NCI-H2196 treated with DMSO at 0.1 percent for 48 hours (cell line): ENCODE measurements around the gene CEP19.

ENCODE experiments used
- DNase-seq: peaks from one replicate; lab custom pipeline; 2025; ENCODE audit not compliant: unreplicated experiment; lab: John Stamatoyannopoulos, UW

CEP19 gene

GRCh38 chr3:196667056-196667825 lies 44.8 kb downstream of the CEP19 start:
- no peak for DNase-seq

DNA sequence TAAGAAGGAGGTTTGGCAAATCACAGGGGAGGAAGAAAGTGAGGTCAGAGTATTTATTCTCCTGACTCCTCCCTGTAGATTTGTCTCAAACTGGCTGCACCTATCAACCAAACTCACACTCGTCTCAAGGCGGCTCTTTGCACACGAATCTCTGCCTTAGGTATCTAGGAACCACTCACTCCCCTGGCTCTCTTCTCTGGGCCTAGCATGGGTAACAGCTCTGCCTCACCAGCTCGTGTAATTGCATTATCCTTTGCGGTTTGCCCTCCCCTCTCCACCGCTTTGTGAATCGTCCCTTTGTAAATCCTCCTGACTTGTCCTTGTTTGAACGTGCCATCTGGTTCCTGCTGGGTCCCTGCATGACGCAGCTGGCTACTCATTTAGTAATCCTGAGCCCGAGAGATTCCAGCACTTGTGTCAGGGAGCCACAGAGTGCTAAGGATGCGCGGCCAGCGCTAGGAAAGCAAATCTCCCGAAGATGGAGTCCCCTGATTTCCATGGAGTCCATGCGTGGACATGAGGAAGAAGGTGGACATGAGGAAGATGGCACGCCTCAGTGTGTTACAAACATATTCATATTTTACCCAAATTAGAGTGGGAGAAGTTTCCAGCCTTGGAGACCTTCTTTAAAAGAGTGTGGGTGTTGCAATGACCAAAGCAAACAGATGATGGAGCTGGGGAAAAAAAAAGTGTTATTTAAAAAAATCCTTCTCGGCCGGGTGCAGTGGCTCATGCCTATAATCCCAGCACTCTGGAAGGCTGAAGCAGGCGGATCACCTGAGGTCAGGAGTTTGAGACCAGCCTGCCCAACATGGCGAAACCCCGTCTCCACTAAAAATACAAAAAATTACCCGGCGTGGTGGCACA lies 45.8 kb downstream of the CEP19 start:
- DNase-seq: peak; percentile 84

DNA sequence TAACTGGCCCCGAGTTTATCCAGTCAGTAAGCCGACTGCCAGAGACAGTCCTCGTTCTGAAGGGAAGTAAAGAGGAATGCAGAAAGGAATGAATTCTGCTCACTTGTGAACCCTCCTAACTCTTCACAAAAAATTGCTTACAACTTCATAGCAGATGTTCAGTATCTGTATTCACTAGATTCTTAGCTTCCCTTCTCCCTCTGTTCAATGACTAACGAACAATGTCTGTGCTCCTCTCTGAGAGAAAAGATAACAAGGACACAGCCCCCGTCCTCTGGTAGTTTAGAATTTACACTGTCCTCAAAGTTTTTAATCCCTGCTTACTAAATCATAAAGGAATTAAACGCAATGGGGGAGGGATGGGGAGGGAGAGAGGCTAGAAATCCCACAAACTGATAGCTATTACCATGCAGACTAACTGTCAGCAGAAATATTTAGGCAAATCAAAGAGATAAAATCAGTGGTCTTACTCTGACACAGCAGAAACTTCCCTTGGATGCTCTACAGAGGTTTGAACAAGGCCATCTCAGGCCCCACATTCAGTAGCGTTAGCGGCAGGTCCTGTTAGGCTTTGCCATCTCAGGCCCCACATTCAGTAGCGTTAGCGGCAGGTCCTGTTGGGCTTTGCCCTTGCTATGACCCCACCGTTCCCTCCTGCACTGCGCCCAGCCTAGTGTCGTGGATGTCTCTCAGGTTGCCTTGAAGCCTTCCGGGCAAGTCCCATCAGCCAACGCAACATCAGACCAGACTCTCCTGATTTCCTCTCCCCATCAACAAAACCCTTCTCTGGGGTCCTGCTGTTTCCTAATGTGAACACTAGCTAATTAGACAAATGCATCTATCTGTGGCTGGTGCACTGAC lies 49.1 kb downstream of the CEP19 start:
- DNase-seq: no peak

DNA sequence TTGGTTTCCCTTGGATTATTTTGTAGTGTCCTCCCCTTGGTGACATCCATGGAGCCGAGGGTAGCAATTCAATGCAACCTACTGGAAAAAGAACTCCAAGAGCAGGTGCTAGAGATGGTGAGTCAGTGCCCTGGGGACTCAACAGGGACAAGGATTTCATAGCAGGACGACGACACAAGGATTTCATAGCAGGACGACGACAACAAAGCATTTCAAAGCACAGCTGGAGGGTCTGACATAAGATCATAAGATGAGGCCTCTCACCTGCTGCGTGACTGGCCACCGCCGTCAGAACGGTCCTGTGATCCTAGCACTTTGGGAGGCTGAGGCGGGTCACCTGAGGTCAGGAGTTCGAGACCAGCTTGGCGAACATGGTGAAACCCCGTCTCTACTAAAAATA lies 50.0 kb downstream of the CEP19 start:
- DNase-seq: no peak

GRCh38 chr3:196661400-196661799 lies 50.6 kb downstream of the CEP19 start:
- peak; percentile 45 for DNase-seq

- DNase-seq: peak; percentile 88
These were observed 51.5 kb downstream of the CEP19 start for GRCh38 chr3:196660381-196661166.

DNA sequence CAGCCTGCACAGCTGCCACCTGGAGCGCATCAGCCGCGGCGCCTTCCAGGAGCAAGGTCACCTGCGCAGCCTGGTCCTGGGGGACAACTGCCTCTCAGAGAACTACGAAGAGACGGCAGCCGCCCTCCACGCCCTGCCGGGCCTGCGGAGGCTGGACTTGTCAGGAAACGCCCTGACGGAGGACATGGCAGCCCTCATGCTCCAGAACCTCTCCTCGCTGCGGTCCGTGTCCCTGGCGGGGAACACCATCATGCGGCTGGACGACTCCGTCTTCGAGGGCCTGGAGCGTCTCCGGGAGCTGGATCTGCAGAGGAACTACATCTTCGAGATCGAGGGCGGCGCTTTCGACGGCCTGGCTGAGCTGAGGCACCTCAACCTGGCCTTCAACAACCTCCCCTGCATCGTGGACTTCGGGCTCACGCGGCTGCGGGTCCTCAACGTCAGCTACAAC lies 52.1 kb downstream of the CEP19 start:
- DNase-seq: no peak
